K562 (cell line): ENCODE measurements around the gene UBXN10. TPM values are rescaled to one million over a fixed set of nuclear protein-coding genes. Genes with fewer than 3 reads are reported as not detected.

Experiments
- ETS2 ChIP-seq: IDR thresholded peaks from 2 replicates; pipeline ENCODE4 v1.6.1; 2016; ENCODE audit warnings: borderline replicate concordance, missing genetic modification characterization, mild to moderate bottlenecking, moderate library complexity, missing compliant biosample characterization; ENCODE audit not compliant: poor library complexity, severe bottlenecking
- FOXO4 ChIP-seq: fragments of 450-650 bp; formaldehyde crosslinking; IDR thresholded peaks from 2 replicates; pipeline ENCODE4 v1.4.0; 2020; ENCODE audit warnings: mild to moderate bottlenecking, moderate library complexity
- FOXP4 ChIP-seq: sonication (generic); formaldehyde crosslinking; IDR thresholded peaks from 2 replicates; pipeline ENCODE4 v1.8.0; 2022; ENCODE audit warnings: mild to moderate bottlenecking, missing genetic modification reagents, borderline replicate concordance
- FUS ChIP-seq: fragments of 200-400 bp; formaldehyde crosslinking; optimal IDR thresholded peaks from 2 replicates; pipeline ENCODE3; 2017; ENCODE audit warnings: low read depth, low read length
- HNRNPUL1 ChIP-seq: fragments of 200-400 bp; formaldehyde crosslinking; IDR thresholded peaks from 2 replicates; pipeline ENCODE4 v1.6.1; 2017; ENCODE audit warnings: low read length
- KDM5B ChIP-seq: fragments of 200-600 bp; sonication (generic); IDR thresholded peaks from 2 replicates; pipeline ENCODE4 v1.6.1; 2012; ENCODE audit warnings: low read depth, mild to moderate bottlenecking, moderate library complexity, low read length, control low read depth, inconsistent platforms; ENCODE audit not compliant: insufficient replicate concordance
- MCM7 ChIP-seq, 2 experiments: fragments of 450-650 bp; IDR thresholded peaks; 2 replicates each; pipeline ENCODE4 v1.6.1; 2016 to 2018
- MECOM ChIP-seq: fragments of 250-450 bp; sonication (Bioruptor Pico); IDR thresholded peaks from 2 replicates; pipeline ENCODE4 v1.8.0; 2022; ENCODE audit warnings: inconsistent platforms
- MED1 ChIP-seq: sonication (generic); formaldehyde crosslinking; IDR thresholded peaks from 2 replicates; pipeline ENCODE4 v1.8.1; 2023; ENCODE audit warnings: missing genetic modification reagents, borderline replicate concordance
- NFE2L1 ChIP-seq: fragments of 450-650 bp; IDR thresholded peaks from 2 replicates; pipeline ENCODE4 v1.6.1; 2016; ENCODE audit warnings: missing genetic modification characterization, low read depth, mild to moderate bottlenecking, missing compliant biosample characterization, moderate library complexity, borderline replicate concordance
- PTTG1 ChIP-seq: fragments of 450-650 bp; IDR thresholded peaks from 2 replicates; pipeline ENCODE4 v1.6.1; 2016; ENCODE audit warnings: low read depth, mild to moderate bottlenecking, missing genetic modification characterization, missing compliant biosample characterization
- PYGO2 ChIP-seq: fragments of 450-650 bp; IDR thresholded peaks from 2 replicates; pipeline ENCODE4 v1.6.1; 2016; ENCODE audit warnings: mild to moderate bottlenecking, missing genetic modification characterization, moderate library complexity, missing compliant biosample characterization
- RBBP5 ChIP-seq: fragments of 200-600 bp; sonication (generic); IDR thresholded peaks from 2 replicates; pipeline ENCODE4 v1.6.1; 2012; ENCODE audit warnings: borderline replicate concordance, mild to moderate bottlenecking, low read length, control low read depth, inconsistent platforms; ENCODE audit not compliant: insufficient read depth, poor library complexity, severe bottlenecking
- SAP30 ChIP-seq: fragments of 200-600 bp; sonication (generic); IDR thresholded peaks from 2 replicates; pipeline ENCODE4 v1.6.1; 2012; ENCODE audit warnings: borderline replicate concordance, low read depth, mild to moderate bottlenecking, moderate library complexity, low read length, control low read depth, inconsistent platforms; ENCODE audit not compliant: insufficient read depth, poor library complexity, severe bottlenecking
- SNIP1 ChIP-seq: fragments of 450-650 bp; IDR thresholded peaks from 2 replicates; pipeline ENCODE4 v1.7.1; 2017; ENCODE audit warnings: low read depth, mild to moderate bottlenecking
- TCF15 ChIP-seq: fragments of 250-450 bp; sonication (Bioruptor Pico); IDR thresholded peaks from 2 replicates; pipeline ENCODE4 v1.8.0; 2022; ENCODE audit warnings: moderate library complexity, mild to moderate bottlenecking, inconsistent platforms
- U2AF2 ChIP-seq: fragments of 200-400 bp; formaldehyde crosslinking; optimal IDR thresholded peaks from 2 replicates; pipeline ENCODE3; 2017; ENCODE audit warnings: low read depth, mild to moderate bottlenecking, low read length
- WHSC1 ChIP-seq: IDR thresholded peaks from one replicate; pipeline ENCODE4 v1.6.1; 2012; ENCODE audit warnings: low read length, control low read depth, inconsistent platforms
- ZKSCAN3 ChIP-seq: fragments of 250-450 bp; sonication (Bioruptor Pico); IDR thresholded peaks from 2 replicates; pipeline ENCODE4 v1.4.0; 2020
- ZNF212 ChIP-seq: fragments of 450-650 bp; formaldehyde crosslinking; IDR thresholded peaks from 2 replicates; pipeline ENCODE4 v1.4.0; 2020; ENCODE audit warnings: mild to moderate bottlenecking
- ZNF232 ChIP-seq: sonication (generic); formaldehyde crosslinking; IDR thresholded peaks from 2 replicates; pipeline ENCODE4 v1.8.0; 2022; ENCODE audit warnings: mild to moderate bottlenecking, missing genetic modification reagents
- ZNF280A ChIP-seq: fragments of 450-650 bp; IDR thresholded peaks from 2 replicates; pipeline ENCODE4 v1.6.1; 2018; ENCODE audit warnings: mild to moderate bottlenecking, low read depth; ENCODE audit not compliant: partially characterized antibody
- ZNF830 ChIP-seq: fragments of 250-450 bp; sonication (Bioruptor Pico); IDR thresholded peaks from 2 replicates; pipeline ENCODE4 v1.5.0; 2021; ENCODE audit warnings: mild to moderate bottlenecking
- polyA plus RNA-seq, 8 experiments: library from polyadenylated mRNA; depleted of rRNA in 4 of 8; stranded (reverse) in 5 of 8; unstranded in 3 of 8; fragments of >200 nt; fragmentation: Nextera tagmentation in 2 of 8; fragmentation: Illumina TruSeq in 1 of 8; extraction: Ambion mirVana in 2 of 8; extraction: Trizol in 1 of 8; gene quantifications; 2 replicates each; pipeline versions ENCODE4 v1.2.1 to v1.2.3, GENCODE V29; 2011 to 2014; ENCODE audit warnings: inconsistent platforms in 1 of 8, missing spikeins in 1 of 8
- total RNA-seq, 7 experiments: library from RNA; depleted of rRNA in 6 of 7; stranded (reverse); fragments of >200 nt in 6 of 7; fragmentation: Illumina TruSeq in 2 of 7; extraction: Trizol in 2 of 7; gene quantifications; 2 replicates each; pipeline versions ENCODE4 v1.2.1 to v1.2.3, GENCODE V29; 2011 to 2021; ENCODE audit warnings: low replicate concordance in 1 of 7

UBXN10 gene
- total and polyA plus RNA-seq, 9 of the 15 experiments (the other 6 are each of a cell fraction or from before 2014, with no cell fraction given): 10.7 to 17.7 (median 13.6) TPM

- TF ChIP-seq U2AF2: no peak
- no peak for TF ChIP-seq FOXP4 (CRISPR knock-in tag)
- TF ChIP-seq ZNF280A: no peak
- TF ChIP-seq KDM5B: no peak
- no peak for TF ChIP-seq MED1 (CRISPR knock-in tag)
- TF ChIP-seq NFE2L1 (tag): no peak
- TF ChIP-seq MECOM: peak; percentile 68; the same call in 1 of the 2 replicates
- no peak for TF ChIP-seq FOXO4
- TF ChIP-seq WHSC1: no peak
- no peak for TF ChIP-seq HNRNPUL1
- TF ChIP-seq TCF15: no peak
- TF ChIP-seq ETS2: no peak
- no peak for TF ChIP-seq RBBP5
- TF ChIP-seq PTTG1 (tag): no peak
- no peak for TF ChIP-seq SAP30
- no peak for TF ChIP-seq SNIP1
- TF ChIP-seq ZKSCAN3: no peak
- no peak for TF ChIP-seq ZNF830
- no peak for TF ChIP-seq ZNF212 (CRISPR knock-in tag)
- no peak for TF ChIP-seq FUS
- TF ChIP-seq PYGO2 (tag): peak; percentile 43; the same call in 1 of the 2 replicates
- no peak for TF ChIP-seq MCM7 (IDR thresholded peaks at IDR 0.05)
- TF ChIP-seq ZNF232 (CRISPR knock-in tag): no peak
Observed at GRCh38 chr1:20198918-20199317, 13.0 kb downstream of the UBXN10 start (continued).
